Right lobe of liver (tissue), 6 donors: ENCODE measurements around the gene ERCC6L2. TPM values are rescaled to one million over a fixed set of nuclear protein-coding genes. Genes with fewer than 3 reads are reported as not detected.

ENCODE experiments used
- ATAC-seq, 4 donors: fragments of 200-7000 bp; cut with Tn5 transposase; one replicate each; pipeline ENCODE4 v1.9.1; 2020; ENCODE audit warnings: mild to moderate bottlenecking in 4 of 4, moderate library complexity in 4 of 4
- DNase-seq, 3 donors: peaks; one replicate each; pipeline ENCODE4 v3.0.0-alpha.2; 2020
- H3K27ac ChIP-seq, 3 donors: fragments of 200-600 bp; one replicate each; pipeline ENCODE4 v1.8.0; 2022
- H3K27me3 ChIP-seq, 2 donors: fragments of 200-600 bp; one replicate each; pipeline ENCODE4 v1.8.0; 2022
- H3K36me3 ChIP-seq, 4 donors: fragments of 200-600 bp; sonication (generic) in 1 of 4; one replicate each; pipeline versions ENCODE4 v1.5.1 to v1.8.0; 2017 to 2022; ENCODE audit warnings: control low read depth in 1 of 4
- H3K4me1 ChIP-seq, 4 donors: fragments of 200-600 bp; sonication (generic) in 1 of 4; one replicate each; pipeline versions ENCODE4 v1.5.1 to v1.8.0; 2017 to 2022; ENCODE audit warnings: control low read depth in 1 of 4
- H3K4me3 ChIP-seq, 3 donors: fragments of 200-600 bp; one replicate each; pipeline ENCODE4 v1.8.0; 2022
- H3K9me3 ChIP-seq, 4 donors: fragments of 200-600 bp; sonication (generic) in 1 of 4; one replicate each; pipeline versions ENCODE4 v1.5.1 to v1.8.0; 2017 to 2022; ENCODE audit warnings: control low read depth in 1 of 4
- POLR2A ChIP-seq: fragments of 450-650 bp; IDR thresholded peaks from one replicate; pipeline ENCODE4 v1.6.1; 2017; ENCODE audit warnings: antibody characterized with exemption, mild to moderate bottlenecking
- whole genome bisulfite sequencing: methylation state at CpG from one replicate; pipeline ENCODE4 v1.1.6; 2018; ENCODE audit warnings: low coverage, low lambda C conversion rate; ENCODE audit not compliant: insufficient coverage; ENCODE audit errors: missing lambda C conversion rate; 5-methylcytosine and 5-hydroxymethylcytosine counted together
- intact Hi-C, 2 donors: fragments of 100-400 bp; cut with DNase I; formaldehyde crosslinking; loops; one replicate each; pipeline versions ENCODE4 v1.11.2 to v1.14.1; 2022
- total RNA-seq, 6 experiments: library from RNA; depleted of rRNA in 2 of 6; stranded (reverse); fragments of >200 nt in 2 of 6; fragmentation: NEBNext Ultra II Directional in 3 of 6; extraction: Animal tissue kit (Norgen Biotek cat#: 25700) in 3 of 6; gene quantifications; one replicate each; pipeline versions ENCODE4 v1.1.0 to v1.2.4, GENCODE V29; 2016 to 2023
- TF ChIP-seq, protein P1 (sequence below), 4 donors: fragments of 200-600 bp in 3 of 4; fragments of 450-650 bp in 1 of 4; IDR thresholded peaks; one replicate each; pipeline versions ENCODE4 v1.5.1 to v1.8.0; 2016 to 2022; ENCODE audit warnings: antibody characterized with exemption in 4 of 4, mild to moderate bottlenecking in 2 of 4
- donor health status: DM: no; HTN: yes; CAD: no.
- donor health status: DM: no; HTN: no; CAD: no.
- donor health status: DM: no; HTN: no; CAD: no.
- donor health status: DM: no; HTN: yes; CAD: no.
- donor health status: DM: no; HTN: yes; CAD: no.

Gene ERCC6L2
- total RNA-seq, 6 experiments from 2014 or later, result 11.5 to 21.1 (median 17.2) TPM

DNA sequence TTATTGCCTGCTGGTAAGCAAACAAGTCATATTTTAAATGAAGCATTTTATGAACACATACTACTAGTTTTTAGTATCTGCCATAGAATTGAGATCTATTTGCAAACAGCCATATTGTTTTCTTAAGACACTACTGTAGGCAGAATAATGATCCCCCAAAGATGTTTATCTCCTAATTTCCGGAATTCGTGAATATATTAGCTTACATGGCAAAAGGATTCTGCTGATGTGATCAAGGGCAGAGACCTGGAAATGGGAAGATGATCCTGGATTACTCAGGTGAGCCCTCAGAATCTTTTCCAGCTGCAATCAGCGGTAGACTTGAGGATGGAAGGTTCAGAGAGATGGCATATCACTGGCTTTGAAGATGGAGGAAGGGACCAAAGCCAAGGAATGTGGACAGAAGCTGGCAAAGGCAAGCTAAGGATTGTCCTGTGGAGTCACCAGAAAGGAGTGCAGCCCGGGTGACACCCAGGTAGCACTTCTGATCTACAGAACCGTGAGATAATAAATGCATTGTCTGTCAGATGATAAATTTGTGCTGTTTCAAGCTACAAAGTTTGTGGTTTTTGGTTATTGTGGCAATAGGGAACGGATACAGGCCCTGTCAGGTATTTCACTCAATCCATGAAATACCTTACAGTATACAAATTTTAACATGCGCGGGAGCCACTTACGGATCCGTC lies 1.0 kb upstream of the ERCC6L2 start:
- Histone ChIP-seq H3K36me3 (no peaks in the 10 kb centered on the region), H3K27ac (peak overlapping the region in 1 of 3 donors; percentile 99), H3K9me3 (no peaks in the 10 kb centered on the region), H3K4me3 (peak overlapping the region in 1 of 3 donors; percentile 84), H3K27me3 (no peaks in the 10 kb centered on the region), H3K4me1 (peaks cover 0 to 10% (median 5%) of the 10 kb centered on the region in 4 donors)
- TF ChIP-seq POLR2A, result no peak
- TF ChIP-seq, protein P1, sequence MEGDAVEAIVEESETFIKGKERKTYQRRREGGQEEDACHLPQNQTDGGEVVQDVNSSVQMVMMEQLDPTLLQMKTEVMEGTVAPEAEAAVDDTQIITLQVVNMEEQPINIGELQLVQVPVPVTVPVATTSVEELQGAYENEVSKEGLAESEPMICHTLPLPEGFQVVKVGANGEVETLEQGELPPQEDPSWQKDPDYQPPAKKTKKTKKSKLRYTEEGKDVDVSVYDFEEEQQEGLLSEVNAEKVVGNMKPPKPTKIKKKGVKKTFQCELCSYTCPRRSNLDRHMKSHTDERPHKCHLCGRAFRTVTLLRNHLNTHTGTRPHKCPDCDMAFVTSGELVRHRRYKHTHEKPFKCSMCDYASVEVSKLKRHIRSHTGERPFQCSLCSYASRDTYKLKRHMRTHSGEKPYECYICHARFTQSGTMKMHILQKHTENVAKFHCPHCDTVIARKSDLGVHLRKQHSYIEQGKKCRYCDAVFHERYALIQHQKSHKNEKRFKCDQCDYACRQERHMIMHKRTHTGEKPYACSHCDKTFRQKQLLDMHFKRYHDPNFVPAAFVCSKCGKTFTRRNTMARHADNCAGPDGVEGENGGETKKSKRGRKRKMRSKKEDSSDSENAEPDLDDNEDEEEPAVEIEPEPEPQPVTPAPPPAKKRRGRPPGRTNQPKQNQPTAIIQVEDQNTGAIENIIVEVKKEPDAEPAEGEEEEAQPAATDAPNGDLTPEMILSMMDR (IDR thresholded peaks at IDR 0.05), result no peak
- WGBS, result 22% methylated on average over 10 of the region's 10 CpGs
- DNase-seq (no peak), ATAC-seq (no peak)
- intact Hi-C loops, result no loop called here

DNA sequence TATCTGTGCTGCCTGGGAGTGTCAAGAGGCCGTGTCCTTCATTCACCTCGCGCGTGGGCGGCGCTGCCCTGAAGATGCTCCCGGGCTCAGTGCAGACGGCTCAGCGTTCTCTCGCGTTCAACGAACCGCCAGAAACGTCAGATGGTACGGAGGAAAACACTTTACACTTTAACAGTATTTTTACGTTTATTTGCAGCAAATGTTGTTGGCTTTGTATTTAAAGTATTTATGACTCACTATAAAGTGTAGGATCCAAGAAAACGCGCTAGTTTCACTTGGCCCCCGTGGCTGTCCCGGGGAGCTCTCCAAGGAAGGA lies 544 bp upstream of the ERCC6L2 start:
- 0% methylated on average over 18 of the region's 20 CpGs for WGBS
- H3K36me3 ChIP-seq, result no peaks in the 10 kb centered on the region
- H3K4me3 ChIP-seq, result peak overlapping the region in 1 of 3 donors; percentile 84
- no peaks in the 10 kb centered on the region for H3K9me3 ChIP-seq
- TF ChIP-seq, protein P1 (IDR thresholded peaks at IDR 0.05), result no peak
- TF ChIP-seq POLR2A, result no peak
- ATAC-seq, result peak; percentile 45 to 52 (median 52)
- peaks cover 0 to 10% (median 5%) of the 10 kb centered on the region in 4 donors for H3K4me1 ChIP-seq
- DNase-seq, result peak; percentile 62 to 76 (median 66)
- intact Hi-C loops, result no loop called here
- H3K27me3 ChIP-seq, result no peaks in the 10 kb centered on the region
- H3K27ac ChIP-seq, result peak overlapping the region in 1 of 3 donors; percentile 99

DNA sequence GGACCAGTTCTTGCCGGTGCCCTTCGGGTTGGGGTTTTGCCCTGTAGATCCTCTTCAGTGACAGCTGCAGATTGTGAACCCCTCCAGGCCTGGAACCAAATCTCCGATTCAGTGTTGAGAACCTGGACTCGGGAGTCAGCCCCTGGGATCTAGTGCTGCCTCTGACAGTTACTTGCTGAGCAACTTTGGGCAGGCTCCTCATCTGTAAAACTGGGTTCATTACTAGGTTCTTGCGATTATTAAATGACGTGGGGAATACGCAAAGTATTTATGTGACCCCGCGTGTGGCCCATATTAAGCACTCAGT lies 600 bp downstream of the ERCC6L2 start:
- intact Hi-C loops, result no loop called here
- Histone ChIP-seq H3K9me3 (no peaks in the 10 kb centered on the region), H3K36me3 (no peaks in the 10 kb centered on the region), H3K27me3 (no peaks in the 10 kb centered on the region), H3K4me1 (peaks cover 0 to 10% (median 5%) of the 10 kb centered on the region in 4 donors), H3K27ac (peak overlapping the region in 1 of 3 donors; percentile 99), H3K4me3 (peak overlapping the region in 1 of 3 donors; percentile 84)
- TF ChIP-seq, protein P1 (IDR thresholded peaks at IDR 0.05), result no peak
- peak; percentile 14 for TF ChIP-seq POLR2A
- DNase-seq (no peak), ATAC-seq (no peak)
- WGBS, result 0% methylated on average over 5 of the region's 9 CpGs

DNA sequence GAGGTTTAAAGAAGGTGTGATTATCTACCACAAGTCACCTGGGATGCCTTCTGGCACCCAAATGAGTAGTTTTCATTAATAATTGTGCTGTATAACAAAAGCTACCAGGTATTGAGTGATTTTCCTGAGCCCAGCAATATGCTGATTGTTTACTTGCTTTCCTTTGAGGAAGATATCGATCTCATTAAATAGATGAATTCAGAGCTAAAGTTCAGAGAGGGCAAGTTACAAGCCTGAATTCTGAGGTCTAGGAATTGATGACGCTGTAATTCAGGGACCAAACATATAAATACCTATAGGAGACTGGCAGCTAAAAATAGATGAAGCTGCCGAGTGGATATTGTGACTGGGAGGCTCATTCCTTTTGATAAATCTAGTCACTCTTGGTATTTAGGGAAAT lies 1.1 kb downstream of the ERCC6L2 start:
- ATAC-seq, result no peak
- peaks cover 0 to 10% (median 5%) of the 10 kb centered on the region in 4 donors for H3K4me1 ChIP-seq
- WGBS, result 17% methylated on average over 3 of the region's 3 CpGs
- H3K27ac ChIP-seq, result peak overlapping the region in 1 of 3 donors; percentile 99
- H3K27me3 ChIP-seq, result no peaks in the 10 kb centered on the region
- intact Hi-C loops, result no loop called here
- no peak for DNase-seq
- H3K36me3 ChIP-seq, result no peaks in the 10 kb centered on the region
- TF ChIP-seq POLR2A, result no peak
- TF ChIP-seq, protein P1 (IDR thresholded peaks at IDR 0.05), result no peak
- peak overlapping the region in 1 of 3 donors; percentile 84 for H3K4me3 ChIP-seq
- no peaks in the 10 kb centered on the region for H3K9me3 ChIP-seq
